K562 (cell line): ENCODE data around the gene PLEKHA7. TPM values are rescaled to one million over a fixed set of nuclear protein-coding genes. Genes with fewer than 3 reads are reported as not detected.

Source experiments
- ARID2 ChIP-seq: fragments of 450-650 bp; IDR thresholded peaks from 2 replicates; pipeline ENCODE4 v1.6.1; 2017; ENCODE audit warnings: antibody characterized with exemption, mild to moderate bottlenecking
- BRD4 ChIP-seq: fragments of 200-600 bp; sonication (generic); IDR thresholded peaks from 2 replicates; pipeline ENCODE4 v1.6.1; 2017; ENCODE audit warnings: inconsistent platforms
- CTBP1 ChIP-seq: fragments of 450-650 bp; IDR thresholded peaks from 2 replicates; pipeline ENCODE4 v1.6.1; 2016; ENCODE audit warnings: borderline replicate concordance
- DEAF1 ChIP-seq: fragments of 450-650 bp; formaldehyde crosslinking; IDR thresholded peaks from 2 replicates; pipeline ENCODE4 v1.4.0; 2020; ENCODE audit warnings: mild to moderate bottlenecking, moderate library complexity
- MAZ ChIP-seq, 2 experiments: fragments of 450-650 bp in 1 of 2; sonication (generic) in 1 of 2; formaldehyde crosslinking; IDR thresholded peaks in 1 of 2; conservative IDR thresholded peaks in 1 of 2; 2 replicates each; pipeline versions ENCODE4 v1.4.0 to v1.5.0; 2020; ENCODE audit warnings: mild to moderate bottlenecking in 1 of 2, missing genetic modification reagents in 1 of 2
- RAD21 ChIP-seq, 2 experiments: fragments of 250-450 bp in 1 of 2; fragments of 450-650 bp in 1 of 2; sonication (Bioruptor Pico) in 1 of 2; formaldehyde crosslinking in 1 of 2; IDR thresholded peaks in 1 of 2; conservative IDR thresholded peaks in 1 of 2; 2 replicates each; pipeline versions ENCODE4 v1.4.0 to v1.8.0; 2020 to 2022; ENCODE audit warnings: mild to moderate bottlenecking in 2 of 2, moderate library complexity in 1 of 2
- SMC3 ChIP-seq: conservative IDR thresholded peaks from 2 replicates; pipeline ENCODE4 v1.6.1; 2011; ENCODE audit warnings: low read depth, low read length, improper control_type of control experiment; ENCODE audit not compliant: insufficient read depth
- STAG1 ChIP-seq: sonication (generic); formaldehyde crosslinking; IDR thresholded peaks from 2 replicates; pipeline ENCODE4 v1.5.0; 2020; ENCODE audit warnings: missing genetic modification reagents, borderline replicate concordance
- ZNF398 ChIP-seq: fragments of 250-450 bp; sonication (Bioruptor Pico); IDR thresholded peaks from 2 replicates; pipeline ENCODE4 v1.8.0; 2021; ENCODE audit warnings: moderate library complexity, mild to moderate bottlenecking, inconsistent platforms
- polyA plus RNA-seq, 8 experiments: library from polyadenylated mRNA; depleted of rRNA in 4 of 8; stranded (reverse) in 5 of 8; unstranded in 3 of 8; fragments of >200 nt; fragmentation: Nextera tagmentation in 2 of 8; fragmentation: Illumina TruSeq in 1 of 8; extraction: Ambion mirVana in 2 of 8; extraction: Trizol in 1 of 8; gene quantifications; 2 replicates each; pipeline versions ENCODE4 v1.2.1 to v1.2.3, GENCODE V29; 2011 to 2014; ENCODE audit warnings: inconsistent platforms in 1 of 8, missing spikeins in 1 of 8
- total RNA-seq, 7 experiments: library from RNA; depleted of rRNA in 6 of 7; stranded (reverse); fragments of >200 nt in 6 of 7; fragmentation: Illumina TruSeq in 2 of 7; extraction: Trizol in 2 of 7; gene quantifications; 2 replicates each; pipeline versions ENCODE4 v1.2.1 to v1.2.3, GENCODE V29; 2011 to 2021; ENCODE audit warnings: low replicate concordance in 1 of 7
- TF ChIP-seq, protein P1 (sequence below): IDR thresholded peaks from 2 replicates; pipeline ENCODE4 v1.6.1; 2012; ENCODE audit warnings: low read depth, low read length, improper control_type of control experiment, borderline replicate concordance
- TF ChIP-seq, protein P2 (sequence below), 3 experiments: IDR thresholded peaks in 2 of 3; conservative IDR thresholded peaks in 1 of 3; 2 replicates each; pipeline ENCODE4 v1.5.1; 2011 to 2012; ENCODE audit warnings: low read length in 3 of 3, mild to moderate bottlenecking in 3 of 3, control low read depth in 2 of 3, improper control_type of control experiment in 1 of 3, inconsistent platforms in 1 of 3, low read depth in 1 of 3, mixed read lengths in 1 of 3, moderate library complexity in 1 of 3; ENCODE audit not compliant: insufficient read depth in 2 of 3
- TF ChIP-seq, protein P3 (sequence below): IDR thresholded peaks from 2 replicates; pipeline ENCODE4 v1.6.1; 2011; ENCODE audit warnings: borderline replicate concordance, low read depth, mild to moderate bottlenecking, moderate library complexity, low read length; ENCODE audit not compliant: insufficient read depth, poor library complexity, severe bottlenecking

PLEKHA7 gene
- total and polyA plus RNA-seq, 9 of the 15 experiments (the other 6 are each of a cell fraction or from before 2014, with no cell fraction given): 0.06 to 0.77 (median 0.20) TPM; not detected in 1

DNA sequence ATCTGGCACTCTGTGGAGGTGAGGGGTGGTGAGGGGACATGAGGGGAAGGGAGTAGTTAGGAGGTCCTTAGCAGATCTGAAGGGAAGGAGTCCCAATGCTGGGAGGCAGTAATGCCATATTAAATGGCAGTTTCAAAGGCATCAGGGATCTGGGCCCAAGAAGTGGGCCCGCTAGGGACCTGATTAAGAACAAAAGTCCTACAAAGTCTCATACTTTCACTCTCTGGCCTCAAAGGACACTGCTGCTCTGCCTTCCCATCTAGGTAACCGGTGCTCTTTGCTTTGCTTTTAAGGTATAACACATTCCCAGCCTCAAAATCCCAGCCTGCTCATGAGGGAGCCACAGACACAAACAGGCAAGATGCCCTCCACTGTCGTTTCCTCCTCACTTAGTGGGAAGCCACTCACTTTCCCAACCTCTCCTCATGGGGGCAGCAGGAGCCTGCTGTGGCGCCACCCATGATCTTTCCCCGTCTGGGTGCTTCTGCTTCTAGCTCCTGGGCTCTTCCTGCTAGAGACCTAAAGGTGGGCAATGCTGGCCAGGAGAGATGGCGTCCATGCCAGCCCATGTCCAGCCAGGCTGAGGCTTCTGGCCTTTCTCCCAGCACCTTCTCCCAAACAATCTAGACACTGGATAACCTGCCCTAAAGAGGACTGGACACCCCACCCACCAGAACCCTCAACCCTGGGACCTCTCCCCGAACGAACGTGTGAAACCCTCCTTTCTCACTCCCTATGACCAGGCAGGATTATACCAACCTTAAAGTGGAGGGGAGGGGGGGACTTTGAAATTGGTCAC, 68.3 kb downstream of the PLEKHA7 start (continued):
- TF ChIP-seq RAD21 (CRISPR knock-in tag; conservative IDR thresholded peaks at IDR 0.05 in 1 of 2, IDR thresholded peaks at IDR 0.05 in 1 of 2): peak; percentile 89 to 93
- TF ChIP-seq, protein P1, sequence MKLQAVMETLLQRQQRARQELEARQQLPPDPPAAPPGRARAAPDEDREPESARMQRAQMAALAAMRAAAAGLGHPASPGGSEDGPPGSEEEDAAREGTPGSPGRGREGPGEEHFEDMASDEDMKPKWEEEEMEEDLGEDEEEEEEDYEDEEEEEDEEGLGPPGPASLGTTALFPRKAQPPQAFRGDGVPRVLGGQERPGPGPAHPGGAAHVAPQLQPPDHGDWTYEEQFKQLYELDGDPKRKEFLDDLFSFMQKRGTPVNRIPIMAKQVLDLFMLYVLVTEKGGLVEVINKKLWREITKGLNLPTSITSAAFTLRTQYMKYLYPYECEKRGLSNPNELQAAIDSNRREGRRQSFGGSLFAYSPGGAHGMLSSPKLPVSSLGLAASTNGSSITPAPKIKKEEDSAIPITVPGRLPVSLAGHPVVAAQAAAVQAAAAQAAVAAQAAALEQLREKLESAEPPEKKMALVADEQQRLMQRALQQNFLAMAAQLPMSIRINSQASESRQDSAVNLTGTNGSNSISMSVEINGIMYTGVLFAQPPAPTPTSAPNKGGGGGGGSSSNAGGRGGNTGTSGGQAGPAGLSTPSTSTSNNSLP: no peak
- TF ChIP-seq CTBP1: 0 out of 2 replicates have a peak, but pooled peaks have one; percentile 27
- peak; percentile 39; the same call in 1 of the 2 replicates for TF ChIP-seq ARID2
- no peak for TF ChIP-seq BRD4
- TF ChIP-seq STAG1 (CRISPR knock-in tag): peak; percentile 75
- TF ChIP-seq, protein P2, sequence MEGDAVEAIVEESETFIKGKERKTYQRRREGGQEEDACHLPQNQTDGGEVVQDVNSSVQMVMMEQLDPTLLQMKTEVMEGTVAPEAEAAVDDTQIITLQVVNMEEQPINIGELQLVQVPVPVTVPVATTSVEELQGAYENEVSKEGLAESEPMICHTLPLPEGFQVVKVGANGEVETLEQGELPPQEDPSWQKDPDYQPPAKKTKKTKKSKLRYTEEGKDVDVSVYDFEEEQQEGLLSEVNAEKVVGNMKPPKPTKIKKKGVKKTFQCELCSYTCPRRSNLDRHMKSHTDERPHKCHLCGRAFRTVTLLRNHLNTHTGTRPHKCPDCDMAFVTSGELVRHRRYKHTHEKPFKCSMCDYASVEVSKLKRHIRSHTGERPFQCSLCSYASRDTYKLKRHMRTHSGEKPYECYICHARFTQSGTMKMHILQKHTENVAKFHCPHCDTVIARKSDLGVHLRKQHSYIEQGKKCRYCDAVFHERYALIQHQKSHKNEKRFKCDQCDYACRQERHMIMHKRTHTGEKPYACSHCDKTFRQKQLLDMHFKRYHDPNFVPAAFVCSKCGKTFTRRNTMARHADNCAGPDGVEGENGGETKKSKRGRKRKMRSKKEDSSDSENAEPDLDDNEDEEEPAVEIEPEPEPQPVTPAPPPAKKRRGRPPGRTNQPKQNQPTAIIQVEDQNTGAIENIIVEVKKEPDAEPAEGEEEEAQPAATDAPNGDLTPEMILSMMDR (IDR thresholded peaks at IDR 0.05 in 2 of 3, conservative IDR thresholded peaks at IDR 0.05 in 1 of 3; ENCODE audit: insufficient read depth in 2 of 3, low read depth in 1 of 3, low read length in 3 of 3): peak; percentile 76 to 85 (median 82)
- peak; percentile 77 for TF ChIP-seq DEAF1 (CRISPR knock-in tag)
- peak; percentile 59 for TF ChIP-seq SMC3
- TF ChIP-seq, protein P3, sequence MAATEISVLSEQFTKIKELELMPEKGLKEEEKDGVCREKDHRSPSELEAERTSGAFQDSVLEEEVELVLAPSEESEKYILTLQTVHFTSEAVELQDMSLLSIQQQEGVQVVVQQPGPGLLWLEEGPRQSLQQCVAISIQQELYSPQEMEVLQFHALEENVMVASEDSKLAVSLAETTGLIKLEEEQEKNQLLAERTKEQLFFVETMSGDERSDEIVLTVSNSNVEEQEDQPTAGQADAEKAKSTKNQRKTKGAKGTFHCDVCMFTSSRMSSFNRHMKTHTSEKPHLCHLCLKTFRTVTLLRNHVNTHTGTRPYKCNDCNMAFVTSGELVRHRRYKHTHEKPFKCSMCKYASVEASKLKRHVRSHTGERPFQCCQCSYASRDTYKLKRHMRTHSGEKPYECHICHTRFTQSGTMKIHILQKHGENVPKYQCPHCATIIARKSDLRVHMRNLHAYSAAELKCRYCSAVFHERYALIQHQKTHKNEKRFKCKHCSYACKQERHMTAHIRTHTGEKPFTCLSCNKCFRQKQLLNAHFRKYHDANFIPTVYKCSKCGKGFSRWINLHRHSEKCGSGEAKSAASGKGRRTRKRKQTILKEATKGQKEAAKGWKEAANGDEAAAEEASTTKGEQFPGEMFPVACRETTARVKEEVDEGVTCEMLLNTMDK: peak; percentile 15
- no peak for TF ChIP-seq ZNF398 (CRISPR knock-in tag)
- 0 out of 4 replicates have a peak, but pooled peaks of 1 of the 2 experiments have one; percentile 24 for TF ChIP-seq MAZ (CRISPR knock-in tag; conservative IDR thresholded peaks at IDR 0.05 in 1 of 2, IDR thresholded peaks at IDR 0.05 in 1 of 2)
